Measurements from ENCODE around the gene DLL1. TPM values are rescaled to one million over a fixed set of nuclear protein-coding genes. Genes with fewer than 3 reads are reported as not detected.

DLL1 gene
- total and polyA plus RNA-seq, 9 of the 15 experiments (the other 6 are each of a cell fraction or from before 2014, with no cell fraction given): not detected

- no peak overlapping the region for H3K27ac ChIP-seq (ENCODE audit: extremely low read depth, low read depth, low read length)
- ATAC-seq (peak; percentile 13; the same call in 1 of the 3 replicates), DNase-seq (ENCODE audit: extremely low read depth in 1 of 4, low spot score in 3 of 4) (no peak), FAIRE-seq (no peak)
- 13% methylated on average over 66 of the region's 87 CpGs for WGBS (ENCODE audit: insufficient coverage, low coverage, missing lambda C conversion rate)
- H3K9ac ChIP-seq (ENCODE audit: insufficient read depth in 1 of 2, low read depth in 2 of 2, low read length in 2 of 2): no peak overlapping the region
- peaks cover 70 to 93% of the 10 kb centered on the region in 2 experiments for H3K27me3 ChIP-seq (ENCODE audit: control insufficient read depth in 2 of 2, insufficient read depth in 2 of 2, low read length in 2 of 2)
- H4K20me1 ChIP-seq (replicated peaks; ENCODE audit: control insufficient read depth, insufficient read depth, low read length): peaks cover 25% of the 10 kb centered on the region
- in situ Hi-C loops (cut with MboI) (no loop called here), intact Hi-C loops (cut with micrococcal nuclease) (loop anchor here (5.0 to 10.0 kb wide), 2 partner anchors 136 to 223 kb away; no protein-coding TSS in a partner anchor)
- no peaks in the 10 kb centered on the region for H3K79me2 ChIP-seq (ENCODE audit: control insufficient read depth, insufficient read depth, low read length)
- peaks cover 0 to 53% of the 10 kb centered on the region in 2 experiments; a peak in 4 of 5 replicates for H3K4me1 ChIP-seq (replicated peaks in 1 of 2; ENCODE audit: control insufficient read depth in 2 of 2, insufficient read depth in 2 of 2, low read length in 2 of 2)
- TF ChIP-seq ZNF12 (CRISPR knock-in tag; IDR thresholded peaks at IDR 0.05) (0 out of 2 replicates have a peak, but pooled peaks have one; percentile 43), TAF7 (tag; IDR thresholded peaks at IDR 0.05) (no peak)
- TF ChIP-seq, protein P1, sequence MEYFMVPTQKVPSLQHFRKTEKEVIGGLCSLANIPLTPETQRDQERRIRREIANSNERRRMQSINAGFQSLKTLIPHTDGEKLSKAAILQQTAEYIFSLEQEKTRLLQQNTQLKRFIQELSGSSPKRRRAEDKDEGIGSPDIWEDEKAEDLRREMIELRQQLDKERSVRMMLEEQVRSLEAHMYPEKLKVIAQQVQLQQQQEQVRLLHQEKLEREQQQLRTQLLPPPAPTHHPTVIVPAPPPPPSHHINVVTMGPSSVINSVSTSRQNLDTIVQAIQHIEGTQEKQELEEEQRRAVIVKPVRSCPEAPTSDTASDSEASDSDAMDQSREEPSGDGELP (CRISPR knock-in tag; IDR thresholded peaks at IDR 0.05; ENCODE audit: borderline replicate concordance): peak; percentile 28; the same call in 1 of the 2 replicates
- no TSS peak for BruUV-seq (replicated peaks)
- ChIA-PET CTCF (ENCODE audit: low intra/inter-chr PET ratio) (interaction anchor here (0.5 kb wide), 1 partner anchor 226 kb away, joined by 3 read pairs; no protein-coding TSS in a partner anchor), POLR2A (interaction anchor here (0.7 to 1.2 kb wide), 4 partner anchors 10 to 341 kb away, joined by 3 to 4 read pairs (median 4); no protein-coding TSS in a partner anchor)
- no peaks in the 10 kb centered on the region for H3K9me3 ChIP-seq (replicated peaks; ENCODE audit: control insufficient read depth, insufficient read depth, low read depth, low read length)
- no peak overlapping the region for H3K4me2 ChIP-seq (ENCODE audit: insufficient read depth, low read length)
- no peak overlapping the region for H3K4me3 ChIP-seq
- no peak overlapping the region for H2AFZ ChIP-seq (ENCODE audit: low read depth, low read length)
- no peaks in the 10 kb centered on the region for H3K36me3 ChIP-seq (ENCODE audit: control insufficient read depth, insufficient read depth, low read length)
- no peaks in the 10 kb centered on the region for H3K9me1 ChIP-seq (ENCODE audit: control insufficient read depth, insufficient read depth, low read length)
These were observed 613 bp upstream of the DLL1 start for GRCh38 chr6:170291271-170292110.
